Measurements from ENCODE around the gene CDCA4. TPM values are rescaled to one million over a fixed set of nuclear protein-coding genes. Genes with fewer than 3 reads are reported as not detected.
A peak's percentile ranks its signal among the peaks of the same experiment; 100 is the strongest.

CDCA4 gene
- total RNA-seq, 1 experiment from 2014 or later: 98.0 TPM

DNA sequence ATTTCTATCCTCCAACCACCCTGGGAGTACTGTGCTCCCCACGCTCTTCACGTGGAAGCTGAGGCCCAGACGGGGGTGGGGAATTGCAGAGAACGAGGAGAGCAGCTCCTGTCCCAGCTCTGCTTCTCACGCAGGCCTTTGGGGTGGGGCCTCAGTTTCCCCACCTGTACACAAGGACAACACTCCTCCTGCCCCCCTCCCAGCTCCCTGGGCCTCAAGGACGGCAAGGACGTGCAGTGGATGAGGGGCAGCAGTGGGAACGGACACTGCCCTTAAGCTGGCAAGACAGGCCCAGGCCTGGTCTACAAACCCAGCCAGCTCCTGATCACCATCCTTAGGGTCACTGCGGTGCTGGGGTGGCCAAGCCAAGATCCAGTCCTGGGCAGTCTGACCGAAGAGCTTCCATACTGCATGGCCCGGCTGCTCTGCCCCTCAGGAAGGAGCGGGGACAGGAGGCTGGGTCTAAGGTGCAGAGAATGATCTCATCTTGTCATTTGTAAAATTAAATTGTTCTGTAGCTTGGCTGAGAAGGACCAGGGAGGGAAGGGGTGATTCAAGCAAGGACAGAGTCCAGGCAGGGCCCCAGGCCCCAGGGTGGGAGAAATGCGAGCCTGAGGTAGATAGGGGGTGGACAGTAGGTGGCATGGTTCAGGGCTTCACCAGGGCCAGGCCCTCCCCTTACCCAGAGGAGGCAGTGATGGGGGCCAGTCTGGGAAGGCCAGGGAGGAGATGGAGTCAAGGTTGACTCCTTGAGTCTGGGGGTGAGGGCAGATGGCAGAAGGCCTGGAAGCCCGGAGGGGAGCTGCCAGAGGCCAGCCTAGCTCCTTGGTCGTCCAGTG lies 36.6 kb downstream of the CDCA4 start:
- 0 out of 2 replicates have a peak, but pooled peaks cover 2% of the 10 kb centered on the region for H3K27me3 ChIP-seq
- DNase-seq: no peak
- H3K27ac ChIP-seq: no peak overlapping the region
- H3K4me3 ChIP-seq: no peak overlapping the region
- H3K36me3 ChIP-seq: no peaks in the 10 kb centered on the region
- H3K9me3 ChIP-seq (replicated peaks): no peaks in the 10 kb centered on the region
- peaks cover 19% of the 10 kb centered on the region for H3K4me1 ChIP-seq

DNA sequence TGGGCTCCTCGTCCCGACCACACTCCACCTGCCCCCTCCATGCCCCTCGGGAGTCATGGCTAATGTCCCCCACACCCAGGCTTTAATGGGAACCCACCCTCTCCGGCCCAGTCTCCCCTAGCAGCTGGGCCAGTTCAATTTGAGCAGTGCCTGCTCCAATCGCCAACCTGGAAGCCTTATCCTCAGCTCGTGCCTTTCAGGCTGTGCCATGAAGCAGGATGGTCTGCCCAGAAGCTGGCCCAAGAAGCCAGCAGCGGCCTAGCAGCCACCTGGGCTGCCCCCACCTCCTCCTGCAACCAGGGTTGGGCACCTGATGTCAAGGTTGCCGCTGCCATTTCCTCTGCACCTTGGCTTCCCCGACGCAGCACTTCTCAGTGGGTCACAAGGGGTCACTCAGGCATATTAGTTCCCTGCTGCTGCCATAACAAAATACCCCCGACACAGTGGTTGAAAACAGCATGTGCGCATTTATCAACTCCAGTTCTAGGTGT lies 37.6 kb downstream of the CDCA4 start:
- Histone ChIP-seq H3K27me3 (peaks cover 2% of the 10 kb centered on the region; the same call in 1 of the 2 replicates), H3K4me1 (peaks cover 19% of the 10 kb centered on the region), H3K27ac (no peak overlapping the region), H3K36me3 (no peaks in the 10 kb centered on the region), H3K4me3 (no peak overlapping the region), H3K9me3 (replicated peaks) (no peaks in the 10 kb centered on the region)
- no peak for DNase-seq

DNA sequence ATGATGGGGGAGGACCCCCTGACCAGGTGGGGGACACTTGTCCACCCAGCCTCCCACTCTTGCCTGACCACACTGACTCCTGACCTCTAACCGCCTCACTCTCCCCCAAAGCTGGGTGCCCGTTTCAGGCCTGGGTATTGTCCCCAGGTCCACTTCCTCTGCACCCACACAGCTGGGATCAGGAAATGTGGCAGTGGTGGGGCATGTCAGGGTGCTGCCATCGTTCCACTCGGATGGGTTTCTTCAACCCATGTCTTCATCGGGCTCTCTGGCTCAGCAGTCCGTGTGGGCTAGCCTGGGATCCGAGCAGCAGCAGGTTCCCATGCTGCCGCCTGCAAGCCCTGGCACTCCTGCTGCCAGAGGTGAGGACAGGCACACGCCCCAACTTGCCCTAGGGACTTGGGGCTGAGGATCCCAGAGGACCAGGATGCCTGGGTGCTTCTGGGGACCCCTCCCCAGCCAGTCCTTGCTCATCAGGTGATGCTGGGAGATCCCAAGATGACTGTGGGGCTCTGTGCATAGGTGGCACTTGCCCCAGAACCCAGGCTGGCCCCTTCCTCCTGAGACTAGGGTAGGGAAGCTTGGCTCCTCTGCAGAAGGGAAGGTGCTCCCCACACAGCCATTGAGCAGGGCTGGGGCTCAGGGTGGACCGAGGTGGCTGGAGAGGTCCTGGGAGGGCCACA lies 38.2 kb downstream of the CDCA4 start:
- Histone ChIP-seq H3K9me3 (replicated peaks) (no peaks in the 10 kb centered on the region), H3K4me1 (peaks cover 19% of the 10 kb centered on the region), H3K4me3 (no peak overlapping the region), H3K36me3 (no peaks in the 10 kb centered on the region), H3K27me3 (peaks cover 3% of the 10 kb centered on the region), H3K27ac (no peak overlapping the region)
- no peak for DNase-seq

DNA sequence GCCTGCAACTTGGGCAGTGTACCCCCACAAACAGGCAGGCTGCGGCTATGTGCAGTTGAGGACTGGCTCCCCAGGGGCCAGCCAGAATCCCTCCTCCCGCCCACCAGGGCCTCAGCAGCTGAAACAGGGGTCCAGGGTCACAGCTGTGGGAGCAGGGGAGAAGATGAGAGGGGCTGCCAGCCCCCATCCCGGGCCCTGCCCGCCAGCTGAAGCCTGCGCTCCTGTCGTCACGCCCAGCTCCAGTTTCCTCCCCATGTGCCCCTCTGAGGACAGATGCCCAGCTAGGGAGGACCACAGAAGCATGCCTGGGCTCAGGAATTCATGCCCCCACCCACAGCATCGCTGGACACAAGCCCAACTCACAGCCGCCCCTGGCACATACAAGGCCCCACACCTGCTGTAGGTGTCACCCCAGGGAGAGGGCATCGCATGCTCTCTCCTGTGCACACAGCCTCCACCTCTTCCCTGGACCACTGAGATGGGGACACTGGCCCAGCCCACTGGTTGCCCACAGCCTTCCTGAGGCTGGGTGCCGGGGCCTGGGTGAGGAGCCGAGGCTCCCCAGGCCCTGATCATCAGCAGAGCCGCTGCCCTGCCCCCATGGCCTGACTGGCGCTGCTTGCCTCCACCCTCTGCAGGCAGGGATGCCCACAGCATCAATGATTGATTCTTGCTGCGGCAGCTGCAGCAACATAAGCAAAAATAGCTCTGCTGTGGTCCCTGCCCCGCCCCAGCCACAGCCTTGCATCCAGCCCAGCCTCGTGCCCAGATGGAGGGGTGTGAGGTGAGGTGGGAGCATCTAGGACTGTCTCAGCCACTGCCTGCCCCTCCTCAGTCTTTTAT lies 39.0 kb downstream of the CDCA4 start:
- H3K4me3 ChIP-seq: no peak overlapping the region
- H3K27ac ChIP-seq: no peak overlapping the region
- no peaks in the 10 kb centered on the region for H3K36me3 ChIP-seq
- peak; percentile 65 to 69 for DNase-seq
- H3K4me1 ChIP-seq: peaks cover 21% of the 10 kb centered on the region
- H3K27me3 ChIP-seq: peaks cover 11% of the 10 kb centered on the region
- H3K9me3 ChIP-seq (replicated peaks): no peaks in the 10 kb centered on the region

DNA sequence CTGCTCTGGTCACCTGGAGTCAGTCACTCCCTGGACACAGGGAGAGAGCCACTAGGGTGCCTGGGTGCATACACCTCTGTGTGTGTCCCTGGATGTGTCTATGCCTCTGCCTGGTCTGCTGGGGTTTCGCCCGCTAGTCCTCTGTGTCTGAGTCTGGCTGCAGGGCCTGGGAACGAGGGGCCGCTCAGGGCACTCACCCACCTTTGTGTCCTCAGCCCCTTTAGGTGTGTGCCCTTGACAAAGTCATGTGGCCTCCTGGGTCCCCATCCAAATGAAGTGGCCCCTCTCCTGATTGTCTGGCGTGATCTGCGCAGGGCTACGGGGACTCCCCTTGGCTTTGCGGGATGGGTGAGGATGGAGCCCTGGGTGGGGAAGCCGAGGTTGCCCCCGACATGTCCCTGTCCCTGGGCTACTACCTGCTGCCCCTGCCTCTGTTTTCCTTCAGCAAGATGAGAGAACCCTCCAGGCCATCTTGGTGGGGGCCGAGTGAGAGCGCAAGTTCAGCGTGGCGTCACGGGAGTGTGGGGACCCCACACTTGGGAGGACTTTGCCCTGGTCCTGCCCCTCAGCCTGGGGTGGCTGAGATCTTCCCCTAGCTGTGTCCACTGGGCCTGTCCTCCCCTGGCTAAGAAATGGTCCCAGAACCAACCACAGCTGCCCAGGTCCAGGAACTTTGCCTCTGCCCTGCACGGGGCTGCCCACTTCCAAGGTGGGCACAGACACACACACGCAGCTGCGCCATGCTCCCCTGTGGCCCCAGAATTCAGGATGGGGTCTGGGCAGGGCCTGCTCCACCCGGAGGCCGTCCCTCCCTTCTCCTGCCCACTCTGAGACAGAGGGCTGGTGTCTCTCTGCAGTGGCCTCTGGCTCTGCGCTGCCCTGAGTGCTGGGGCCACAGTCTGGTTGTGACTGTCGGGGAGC lies 40.0 kb downstream of the CDCA4 start:
- Histone ChIP-seq H3K4me3 (no peak overlapping the region), H3K36me3 (no peaks in the 10 kb centered on the region), H3K9me3 (replicated peaks) (no peaks in the 10 kb centered on the region), H3K4me1 (peaks cover 25% of the 10 kb centered on the region), H3K27me3 (peaks cover 15% of the 10 kb centered on the region), H3K27ac (no peak overlapping the region)
- DNase-seq: peak in 1 of 2 experiments; percentile 3

DNA sequence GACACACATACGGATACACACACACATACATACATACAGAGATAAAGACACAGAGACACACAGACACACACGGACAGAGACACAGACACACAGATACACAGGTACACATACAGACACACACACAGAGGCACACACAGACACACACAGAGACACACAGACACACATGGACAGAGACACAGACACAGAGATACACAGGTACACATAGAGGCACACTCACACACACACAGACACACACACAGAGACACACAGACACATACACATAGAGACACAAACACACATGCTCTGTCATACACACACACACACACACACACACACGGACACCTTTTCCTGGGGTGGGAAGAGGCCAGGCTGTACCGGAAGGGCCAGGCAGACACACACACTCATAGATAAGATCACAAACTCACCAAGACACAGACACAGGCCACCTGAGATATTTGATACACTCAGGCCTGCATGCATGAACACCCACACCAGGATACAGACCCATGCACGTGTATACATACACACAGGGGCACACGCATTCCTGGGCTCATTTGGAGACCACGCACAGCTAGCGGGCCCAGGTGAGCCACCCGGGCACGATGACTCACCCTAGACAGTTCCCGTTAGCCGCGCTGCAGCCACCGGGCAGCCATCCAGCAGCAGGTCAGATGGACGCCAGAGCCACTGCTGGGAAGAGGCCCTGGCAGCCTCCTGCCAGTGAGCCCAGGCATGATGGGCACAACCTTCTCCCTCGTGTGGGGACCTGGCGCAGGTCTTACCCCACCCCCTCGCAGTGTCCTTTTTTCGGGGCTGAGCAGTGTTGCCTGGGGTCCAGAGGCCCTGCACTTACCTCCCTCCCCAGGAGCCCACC lies 40.9 kb downstream of the CDCA4 start:
- no peak overlapping the region for H3K27ac ChIP-seq
- peaks cover 15% of the 10 kb centered on the region for H3K27me3 ChIP-seq
- H3K9me3 ChIP-seq (replicated peaks): no peaks in the 10 kb centered on the region
- DNase-seq: no peak
- peaks cover 25% of the 10 kb centered on the region for H3K4me1 ChIP-seq
- no peaks in the 10 kb centered on the region for H3K36me3 ChIP-seq
- no peak overlapping the region for H3K4me3 ChIP-seq

DNA sequence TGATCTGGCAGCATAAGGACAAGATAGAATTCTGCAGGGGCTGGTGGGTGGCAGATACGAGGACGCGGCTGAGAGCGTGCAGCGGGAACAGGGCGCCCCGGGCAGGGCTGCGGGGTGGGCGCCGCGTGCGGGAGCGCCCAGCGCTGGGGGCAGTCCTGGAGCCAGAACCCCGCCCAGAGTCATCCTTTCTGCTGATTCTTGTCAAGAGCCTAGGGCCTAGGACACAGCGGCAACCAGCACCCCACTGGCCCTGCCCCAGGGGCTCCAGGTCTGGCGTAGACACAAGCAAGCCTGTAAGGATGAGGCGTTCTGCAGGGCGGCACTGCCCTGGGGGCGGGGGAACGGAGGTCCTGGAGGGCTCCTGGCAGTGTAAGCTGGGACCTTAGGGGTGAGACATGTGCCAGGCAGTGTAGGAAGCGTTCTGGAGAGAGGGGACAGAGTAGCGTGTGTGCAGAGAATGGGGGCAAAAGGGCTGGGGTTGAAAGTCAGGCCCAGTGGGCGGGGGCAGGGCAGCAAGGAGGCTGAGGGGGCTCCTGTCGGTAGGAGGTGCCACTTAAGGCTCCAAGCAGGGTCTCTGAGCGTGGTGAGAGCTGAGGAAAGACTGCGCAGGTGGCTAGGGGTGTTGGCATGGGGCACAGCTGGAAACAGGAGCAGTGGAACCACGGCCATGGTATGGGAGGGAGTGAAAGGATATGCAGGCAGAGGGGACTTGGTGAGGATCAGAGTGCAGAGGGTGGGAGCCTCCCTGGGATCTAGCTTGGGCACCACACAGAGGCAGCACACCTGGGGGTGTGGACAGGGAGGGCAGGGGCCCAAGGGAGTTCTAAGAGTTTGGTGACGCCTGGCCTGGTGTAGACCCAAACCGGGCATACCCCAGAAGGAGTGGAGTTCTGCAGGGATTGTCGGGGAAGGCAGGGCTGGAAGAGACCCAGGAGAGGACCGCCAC lies 41.9 kb downstream of the CDCA4 start:
- peaks cover 15% of the 10 kb centered on the region for H3K27me3 ChIP-seq
- no peak for DNase-seq
- no peak overlapping the region for H3K4me3 ChIP-seq
- no peaks in the 10 kb centered on the region for H3K36me3 ChIP-seq
- no peak overlapping the region for H3K27ac ChIP-seq
- peaks cover 29% of the 10 kb centered on the region for H3K4me1 ChIP-seq
- H3K9me3 ChIP-seq (replicated peaks): no peaks in the 10 kb centered on the region

DNA sequence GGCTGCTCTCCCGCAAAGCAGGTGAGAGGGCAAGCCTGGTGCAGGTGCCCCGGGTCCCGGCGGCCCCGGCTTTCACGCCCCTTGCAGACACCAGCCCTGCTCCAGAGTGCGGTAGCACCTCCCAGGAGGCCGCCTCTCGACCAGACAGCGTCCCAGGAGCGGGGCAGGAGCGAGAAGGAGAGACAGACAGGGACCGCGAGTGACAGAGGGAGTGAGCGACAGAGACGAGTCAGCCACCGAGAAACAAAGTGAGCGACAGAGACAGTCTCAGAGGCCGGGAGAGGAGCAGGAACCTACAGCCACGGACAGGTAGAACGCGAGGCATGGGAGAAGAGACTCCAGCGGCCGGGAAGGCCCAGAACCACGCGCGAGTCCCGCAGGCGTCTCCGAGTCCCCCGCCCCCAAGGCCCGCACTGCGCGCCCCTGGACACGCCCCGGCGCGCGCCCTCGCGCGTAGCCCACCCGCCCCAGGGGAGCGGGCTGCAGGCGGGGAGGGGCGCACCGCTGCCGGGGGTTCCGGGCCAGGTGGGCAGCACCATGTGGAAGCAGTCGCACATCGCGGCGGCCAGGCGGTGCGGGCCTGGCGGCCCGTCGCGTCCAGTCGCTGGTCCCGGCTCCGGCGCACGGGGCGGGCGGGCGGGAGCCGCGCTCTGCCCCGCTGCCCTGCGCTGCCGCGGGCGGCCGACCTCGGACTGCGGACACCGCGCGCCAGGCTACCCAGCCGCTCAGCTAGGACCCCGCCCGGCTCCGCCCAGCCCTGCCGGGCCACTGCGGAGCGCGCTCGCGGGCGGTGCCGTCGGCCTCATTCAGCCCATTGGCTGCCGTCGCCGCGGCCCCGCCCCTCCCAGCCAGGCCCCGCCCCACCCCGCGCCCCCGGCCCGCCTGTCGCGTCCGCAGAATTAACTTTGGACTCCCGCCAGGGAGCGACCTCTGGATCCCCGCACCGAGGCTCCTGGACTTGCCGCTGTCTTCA lies 42.9 kb downstream of the CDCA4 start, which contains the start of gene AHNAK2:
Gene AHNAK2, minus strand, starts transcription at position 694 of the 973 bp plus-strand sequence. Its CDS starts 137 bp downstream, at position 557.
- Histone ChIP-seq H3K36me3 (no peaks in the 10 kb centered on the region), H3K9me3 (replicated peaks) (no peaks in the 10 kb centered on the region), H3K27ac (no peak within 1 kb of the TSS), H3K4me1 (peaks cover 39% of the 10 kb centered on the region), H3K4me3 (peak within 1 kb of the TSS; percentile 47), H3K27me3 (peaks cover 15% of the 10 kb centered on the region)
- peak; percentile 72 to 77 for DNase-seq

DNA sequence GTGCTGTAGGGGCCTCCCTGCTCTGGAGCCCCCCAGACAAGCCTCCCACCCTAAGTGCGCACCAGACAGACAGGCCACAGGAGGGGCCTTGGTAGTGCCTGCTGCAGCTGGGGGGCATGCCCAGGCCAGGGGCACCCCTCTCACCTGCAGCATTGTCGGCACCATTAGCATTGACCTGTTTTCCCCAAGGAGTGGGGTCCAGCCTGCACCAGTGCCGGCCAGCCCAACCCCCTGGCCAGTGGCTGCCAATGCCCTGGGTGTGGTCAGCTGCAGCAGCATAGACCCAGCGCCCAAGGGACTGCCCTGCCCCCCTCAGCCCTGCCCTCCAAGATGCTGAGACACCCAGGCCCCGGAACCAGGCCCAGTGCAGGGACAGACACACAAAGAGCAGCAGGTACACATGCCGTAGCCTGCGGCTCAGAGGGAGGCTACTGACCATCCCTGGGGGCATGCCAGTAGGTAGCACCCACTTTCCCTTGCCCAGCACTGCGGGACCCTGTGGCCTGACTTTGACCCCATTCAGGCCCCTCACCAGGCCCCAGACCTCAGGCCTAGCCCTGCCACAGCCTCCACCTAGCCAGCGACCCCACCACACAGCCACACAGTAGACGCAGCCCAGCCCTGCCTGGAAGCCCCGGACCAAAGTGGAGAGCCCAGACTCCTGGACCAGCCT lies 43.7 kb downstream of the CDCA4 start:
- no peaks in the 10 kb centered on the region for H3K9me3 ChIP-seq (replicated peaks)
- no peak overlapping the region for H3K27ac ChIP-seq
- no peaks in the 10 kb centered on the region for H3K36me3 ChIP-seq
- no peak overlapping the region; the same call in 1 of the 2 replicates for H3K4me3 ChIP-seq
- H3K27me3 ChIP-seq: peaks cover 15% of the 10 kb centered on the region
- H3K4me1 ChIP-seq: peaks cover 41% of the 10 kb centered on the region
- no peak for DNase-seq

DNA sequence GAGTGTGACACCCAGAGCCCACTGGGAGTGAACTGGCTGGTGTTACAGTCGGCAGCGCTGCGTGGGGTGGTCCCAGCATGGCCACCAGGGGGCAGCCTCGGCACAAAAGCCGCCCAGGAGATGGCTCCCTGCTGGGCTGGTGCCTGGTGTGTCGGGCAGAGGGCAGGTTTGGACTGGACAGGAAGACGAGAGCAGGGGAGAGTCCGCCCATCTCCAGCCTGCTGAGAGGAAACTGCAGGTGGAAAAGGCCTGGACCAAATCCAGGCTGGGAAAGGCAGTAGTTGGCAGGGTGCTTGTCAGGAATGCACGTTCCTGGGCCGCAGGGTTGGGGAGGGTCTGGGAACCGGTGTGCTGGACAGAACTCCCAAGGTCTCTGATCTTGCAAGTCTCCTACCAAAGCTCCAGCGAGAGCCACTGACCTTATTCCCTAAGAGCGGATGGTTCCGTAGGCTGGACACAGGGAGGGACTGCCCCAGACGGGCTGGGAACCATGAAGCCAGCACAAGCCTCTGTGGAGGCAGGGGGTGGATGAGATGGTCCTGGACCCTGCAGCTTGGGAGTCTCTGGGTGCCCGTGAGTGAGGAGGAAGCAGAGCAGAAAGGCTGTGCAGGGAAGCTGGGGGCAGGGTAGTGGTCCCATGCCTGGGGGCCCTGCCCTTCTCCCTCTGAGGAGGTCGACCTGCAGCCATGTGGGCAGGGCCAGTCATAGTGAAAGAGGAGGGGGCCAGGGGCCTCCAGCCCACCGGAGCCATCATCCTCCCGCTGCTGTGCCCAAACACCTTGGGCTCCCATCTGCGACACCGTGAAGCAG lies 44.5 kb downstream of the CDCA4 start:
- peak; percentile 82 to 90 for DNase-seq
- H3K4me1 ChIP-seq: peaks cover 34% of the 10 kb centered on the region
- H3K4me3 ChIP-seq: no peak overlapping the region
- no peaks in the 10 kb centered on the region for H3K9me3 ChIP-seq (replicated peaks)
- peaks cover 15% of the 10 kb centered on the region for H3K27me3 ChIP-seq
- no peaks in the 10 kb centered on the region for H3K36me3 ChIP-seq
- no peak overlapping the region for H3K27ac ChIP-seq

All from SJCRH30 (cell line).